GM23338 (cell line): ENCODE data around the gene RUNX1. TPM values are rescaled to one million over a fixed set of nuclear protein-coding genes. Genes with fewer than 3 reads are reported as not detected.

Source experiments
- ATAC-seq: fragments of 200-7000 bp; cut with Tn5 transposase; 3 replicates; pipeline ENCODE4 v1.9.1; 2020
- DNase-seq: peaks from one replicate; pipeline ENCODE4 v3.0.0-alpha.2; 2015; ENCODE audit warnings: low spot score
- H2AFZ ChIP-seq: fragments of 200-600 bp; sonication (generic); 2 replicates; pipeline ENCODE4 v1.8.0; 2016; ENCODE audit warnings: antibody characterized with exemption, mild to moderate bottlenecking, moderate library complexity
- H3F3A ChIP-seq: fragments of 200-600 bp; sonication (generic); replicated peaks from 2 replicates; pipeline ENCODE4 v1.8.0; 2017; ENCODE audit warnings: antibody characterized with exemption, mixed run types, low read depth
- H3K27ac ChIP-seq: fragments of 200-600 bp; sonication (generic); 2 replicates; pipeline ENCODE4 v1.6.1; 2016; ENCODE audit warnings: low read depth
- H3K27me3 ChIP-seq: fragments of 200-600 bp; sonication (generic); 2 replicates; pipeline ENCODE4 v1.8.0; 2016; ENCODE audit warnings: mild to moderate bottlenecking, mixed run types, moderate library complexity; ENCODE audit not compliant: insufficient read depth
- H3K36me3 ChIP-seq: fragments of 200-600 bp; sonication (generic); 2 replicates; pipeline ENCODE4 v1.8.0; 2016; ENCODE audit warnings: mild to moderate bottlenecking; ENCODE audit not compliant: insufficient read depth
- H3K4me1 ChIP-seq: fragments of 200-600 bp; sonication (generic); 2 replicates; pipeline ENCODE4 v1.8.0; 2016; ENCODE audit warnings: mild to moderate bottlenecking, moderate library complexity; ENCODE audit not compliant: insufficient read depth
- H3K4me2 ChIP-seq: fragments of 200-600 bp; sonication (generic); 2 replicates; pipeline ENCODE4 v1.7.1; 2017; ENCODE audit warnings: mixed run types
- H3K4me3 ChIP-seq: fragments of 200-600 bp; sonication (generic); 2 replicates; pipeline ENCODE4 v1.6.1; 2016; ENCODE audit warnings: mixed run types
- H3K79me2 ChIP-seq: fragments of 200-600 bp; sonication (generic); replicated peaks from 2 replicates; pipeline ENCODE4 v1.8.0; 2017; ENCODE audit warnings: mild to moderate bottlenecking; ENCODE audit not compliant: insufficient read depth
- H3K9me2 ChIP-seq: fragments of 200-600 bp; sonication (generic); 2 replicates; pipeline ENCODE4 v1.8.0; 2017; ENCODE audit not compliant: insufficient read depth
- H4K20me1 ChIP-seq: fragments of 200-600 bp; sonication (generic); replicated peaks from 2 replicates; pipeline ENCODE4 v1.8.0; 2017; ENCODE audit warnings: mild to moderate bottlenecking; ENCODE audit not compliant: insufficient read depth
- H3K27ac Mint-ChIP-seq: 2 replicates; pipeline ENCODE4 v1.8.0; 2020; ENCODE audit warnings: inconsistent platforms, mild to moderate bottlenecking, moderate library complexity, mixed read lengths
- H3K27me3 Mint-ChIP-seq: 3 replicates; pipeline ENCODE4 v1.8.0; 2022; ENCODE audit warnings: low read depth, mild to moderate bottlenecking, moderate library complexity, mixed read lengths, inconsistent platforms; ENCODE audit not compliant: insufficient read depth, poor library complexity
- H3K36me3 Mint-ChIP-seq: 3 replicates; pipeline ENCODE4 v1.8.0; 2021; ENCODE audit warnings: low read depth, mild to moderate bottlenecking, inconsistent platforms, moderate library complexity, mixed read lengths
- H3K4me1 Mint-ChIP-seq: 3 replicates; pipeline ENCODE4 v1.8.0; 2020; ENCODE audit warnings: mild to moderate bottlenecking, inconsistent platforms, mixed read lengths
- H3K4me3 Mint-ChIP-seq: 3 replicates; pipeline ENCODE4 v1.8.0; 2021; ENCODE audit warnings: moderate library complexity, mild to moderate bottlenecking, inconsistent platforms, mixed read lengths
- H3K9me3 Mint-ChIP-seq: 3 replicates; pipeline ENCODE4 v1.8.0; 2020; ENCODE audit warnings: moderate library complexity, mild to moderate bottlenecking, inconsistent platforms, mixed read lengths
- CREB1 ChIP-seq: fragments of 250-450 bp; sonication (Bioruptor Pico); IDR thresholded peaks from 2 replicates; pipeline ENCODE4 v1.5.0; 2020; ENCODE audit warnings: low read depth, mild to moderate bottlenecking, moderate library complexity
- CTCF ChIP-seq, 2 experiments: fragments of 200-600 bp in 1 of 2; sonication (generic) in 1 of 2; conservative IDR thresholded peaks; 2 replicates each; pipeline versions ENCODE4 v1.5.1 to v1.6.1; 2016 to 2017; ENCODE audit warnings: antibody characterized with exemption in 2 of 2, low read depth in 2 of 2, mild to moderate bottlenecking in 2 of 2, moderate library complexity in 1 of 2
- EZH2phosphoT487 ChIP-seq: fragments of 200-600 bp; sonication (generic); IDR thresholded peaks from one replicate; pipeline ENCODE4 v1.8.1; 2018; ENCODE audit warnings: antibody characterized with exemption; ENCODE audit not compliant: unreplicated experiment
- NANOG ChIP-seq: IDR thresholded peaks from 2 replicates; pipeline ENCODE4 v1.6.1; 2016; ENCODE audit warnings: antibody characterized with exemption, borderline replicate concordance
- STAT1 ChIP-seq: IDR thresholded peaks from one replicate; pipeline ENCODE4 v1.6.1; 2016; ENCODE audit warnings: antibody characterized with exemption; ENCODE audit not compliant: unreplicated experiment
- ZNF114 ChIP-seq: fragments of 250-450 bp; sonication (Bioruptor Pico); IDR thresholded peaks from 2 replicates; pipeline ENCODE4 v1.5.0; 2020; ENCODE audit warnings: mild to moderate bottlenecking, moderate library complexity
- ZNF331 ChIP-seq: fragments of 250-450 bp; sonication (Bioruptor Pico); IDR thresholded peaks from 2 replicates; pipeline ENCODE4 v1.5.0; 2020; ENCODE audit warnings: low read depth, mild to moderate bottlenecking, moderate library complexity
- polyA plus RNA-seq: library from polyadenylated mRNA; unstranded; fragments of >200 nt; fragmentation: Nextera tagmentation; extraction: Ambion mirVana; gene quantifications from 2 replicates; pipeline ENCODE4 v1.2.1, GENCODE V29; 2016
- total RNA-seq: library from RNA; depleted of rRNA; stranded (reverse); fragments of >200 nt; shearing (Covaris generic); gene quantifications from 2 replicates; pipeline ENCODE4 v1.2.3, GENCODE V29; 2014
- TF ChIP-seq, protein P1 (sequence below): IDR thresholded peaks from one replicate; pipeline ENCODE4 v1.6.1; 2018; ENCODE audit warnings: antibody characterized with exemption; ENCODE audit not compliant: unreplicated experiment

The RUNX1 gene
- total and polyA plus RNA-seq, 2 experiments from 2014 or later = 0.29 to 1.1 TPM

GRCh38 chr21:35024513-35024912, 24.6 kb downstream of the RUNX1 start (continued):
- TF ChIP-seq, protein P1, sequence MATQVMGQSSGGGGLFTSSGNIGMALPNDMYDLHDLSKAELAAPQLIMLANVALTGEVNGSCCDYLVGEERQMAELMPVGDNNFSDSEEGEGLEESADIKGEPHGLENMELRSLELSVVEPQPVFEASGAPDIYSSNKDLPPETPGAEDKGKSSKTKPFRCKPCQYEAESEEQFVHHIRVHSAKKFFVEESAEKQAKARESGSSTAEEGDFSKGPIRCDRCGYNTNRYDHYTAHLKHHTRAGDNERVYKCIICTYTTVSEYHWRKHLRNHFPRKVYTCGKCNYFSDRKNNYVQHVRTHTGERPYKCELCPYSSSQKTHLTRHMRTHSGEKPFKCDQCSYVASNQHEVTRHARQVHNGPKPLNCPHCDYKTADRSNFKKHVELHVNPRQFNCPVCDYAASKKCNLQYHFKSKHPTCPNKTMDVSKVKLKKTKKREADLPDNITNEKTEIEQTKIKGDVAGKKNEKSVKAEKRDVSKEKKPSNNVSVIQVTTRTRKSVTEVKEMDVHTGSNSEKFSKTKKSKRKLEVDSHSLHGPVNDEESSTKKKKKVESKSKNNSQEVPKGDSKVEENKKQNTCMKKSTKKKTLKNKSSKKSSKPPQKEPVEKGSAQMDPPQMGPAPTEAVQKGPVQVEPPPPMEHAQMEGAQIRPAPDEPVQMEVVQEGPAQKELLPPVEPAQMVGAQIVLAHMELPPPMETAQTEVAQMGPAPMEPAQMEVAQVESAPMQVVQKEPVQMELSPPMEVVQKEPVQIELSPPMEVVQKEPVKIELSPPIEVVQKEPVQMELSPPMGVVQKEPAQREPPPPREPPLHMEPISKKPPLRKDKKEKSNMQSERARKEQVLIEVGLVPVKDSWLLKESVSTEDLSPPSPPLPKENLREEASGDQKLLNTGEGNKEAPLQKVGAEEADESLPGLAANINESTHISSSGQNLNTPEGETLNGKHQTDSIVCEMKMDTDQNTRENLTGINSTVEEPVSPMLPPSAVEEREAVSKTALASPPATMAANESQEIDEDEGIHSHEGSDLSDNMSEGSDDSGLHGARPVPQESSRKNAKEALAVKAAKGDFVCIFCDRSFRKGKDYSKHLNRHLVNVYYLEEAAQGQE = no peak
- TF ChIP-seq CREB1 (CRISPR knock-in tag) = no peak
- TF ChIP-seq NANOG = no peak

- DNase-seq (no peak), ATAC-seq (no peak)
- Histone ChIP-seq H3F3A (no peaks in the 10 kb centered on the region), H4K20me1 (no peaks in the 10 kb centered on the region), H3K4me1 (peaks cover 25% of the 10 kb centered on the region), H3K27me3 (peaks cover 12% of the 10 kb centered on the region), H3K4me3 (no peak overlapping the region), H3K9me2 (no peaks in the 10 kb centered on the region), H3K79me2 (no peaks in the 10 kb centered on the region), H2AFZ (no peak overlapping the region), H3K27ac (no peak overlapping the region), H3K4me2 (no peak overlapping the region), H3K36me3 (no peaks in the 10 kb centered on the region)
- TF ChIP-seq NANOG (no peak), EZH2phosphoT487 (no peak), ZNF331 (CRISPR knock-in tag) (no peak), CREB1 (CRISPR knock-in tag) (no peak), CTCF (conservative IDR thresholded peaks at IDR 0.05; ENCODE audit: low read depth in 2 of 2) (no peak), ZNF114 (CRISPR knock-in tag) (no peak), STAT1 (no peak)
- TF ChIP-seq, protein P1 = no peak
- no peak overlapping the region for H3K27ac Mint-ChIP-seq
- no peaks in the 10 kb centered on the region for H3K9me3 Mint-ChIP-seq
- H3K27me3 Mint-ChIP-seq = peaks cover 24% of the 10 kb centered on the region
- no peaks in the 10 kb centered on the region for H3K36me3 Mint-ChIP-seq
- H3K4me3 Mint-ChIP-seq = no peak overlapping the region
- peaks cover 29% of the 10 kb centered on the region for H3K4me1 Mint-ChIP-seq
These were observed 25.1 kb downstream of the RUNX1 start for GRCh38 chr21:35024071-35024420.
